ENCODE results near the gene CD84. TPM values are rescaled to one million over a fixed set of nuclear protein-coding genes. Genes with fewer than 3 reads are reported as not detected.

CD84 gene
- total RNA-seq, 1 experiment from 2014 or later: not detected

DNA sequence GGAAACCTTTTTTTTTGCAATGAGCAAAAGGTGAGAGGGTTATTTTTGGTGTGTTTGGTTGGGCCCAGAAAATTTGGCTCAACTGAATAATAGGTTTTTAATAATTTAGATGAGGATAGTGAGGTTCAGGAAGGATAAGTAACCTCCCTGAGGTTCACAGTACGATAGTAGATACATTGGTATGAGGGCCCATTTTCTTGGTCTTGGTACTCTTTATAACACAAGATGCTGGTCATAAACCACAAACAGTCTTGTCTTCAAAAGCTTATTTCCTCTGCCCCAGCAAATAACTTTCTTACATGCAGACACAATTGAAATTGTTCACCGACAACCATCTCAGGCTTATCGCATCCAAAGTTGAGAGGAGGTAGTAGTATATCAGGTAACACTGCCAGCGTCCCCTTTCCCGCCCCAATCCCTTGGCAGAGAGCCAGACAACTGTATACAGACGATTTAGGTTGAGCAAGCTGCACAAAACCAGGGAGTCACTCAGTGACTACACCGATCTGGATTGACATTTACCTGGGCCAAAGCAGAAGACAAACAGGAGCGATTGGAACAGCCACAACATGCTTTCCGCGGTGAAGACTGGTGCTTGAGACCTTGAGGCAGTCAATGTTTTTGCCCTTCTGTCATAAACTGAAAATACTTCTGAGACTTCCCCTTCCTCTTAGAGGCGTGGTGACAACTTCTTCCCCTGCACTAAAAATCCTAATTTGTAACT lies 56.5 kb downstream of the CD84 start, which contains the start of gene SLAMF6:
Gene SLAMF6, minus strand, starts transcription at position 634 of the 724 bp plus-strand sequence. Its CDS starts 63 bp downstream, at position 571.
- no peaks in the 10 kb centered on the region for H3F3A ChIP-seq (ENCODE audit: low read length, unreplicated experiment)
- ChIA-PET POLR2A (ENCODE audit: unreplicated experiment) (no interaction called here), CTCF (no interaction called here)
- no peak within 1 kb of the TSS for H3K9ac ChIP-seq (ENCODE audit: low read length)
- DNase-seq (no peak), ATAC-seq (no peak)
- H3K4me3 ChIP-seq (ENCODE audit: low read length): no peak within 1 kb of the TSS
- no peaks in the 10 kb centered on the region for H3K9me3 ChIP-seq (ENCODE audit: low read length)
- H3K4me2 ChIP-seq (ENCODE audit: low read length): no peak within 1 kb of the TSS
- H3K27me3 ChIP-seq (ENCODE audit: low read length): no peaks in the 10 kb centered on the region; the same call in 1 of the 2 replicates
- no peaks in the 10 kb centered on the region; the same call in 1 of the 2 replicates for H3K4me1 ChIP-seq (ENCODE audit: insufficient read depth, low read length)
- no peak within 1 kb of the TSS for H2AFZ ChIP-seq (ENCODE audit: low read length)
- intact Hi-C loops (cut with micrococcal nuclease): no loop called here
- H3K36me3 ChIP-seq (ENCODE audit: low read depth, low read length): no peaks in the 10 kb centered on the region
- no peaks in the 10 kb centered on the region for H4K20me1 ChIP-seq (ENCODE audit: low read length)
- H3K9me2 ChIP-seq (replicated peaks; ENCODE audit: low read length): no peaks in the 10 kb centered on the region
- TF ChIP-seq, protein P1, sequence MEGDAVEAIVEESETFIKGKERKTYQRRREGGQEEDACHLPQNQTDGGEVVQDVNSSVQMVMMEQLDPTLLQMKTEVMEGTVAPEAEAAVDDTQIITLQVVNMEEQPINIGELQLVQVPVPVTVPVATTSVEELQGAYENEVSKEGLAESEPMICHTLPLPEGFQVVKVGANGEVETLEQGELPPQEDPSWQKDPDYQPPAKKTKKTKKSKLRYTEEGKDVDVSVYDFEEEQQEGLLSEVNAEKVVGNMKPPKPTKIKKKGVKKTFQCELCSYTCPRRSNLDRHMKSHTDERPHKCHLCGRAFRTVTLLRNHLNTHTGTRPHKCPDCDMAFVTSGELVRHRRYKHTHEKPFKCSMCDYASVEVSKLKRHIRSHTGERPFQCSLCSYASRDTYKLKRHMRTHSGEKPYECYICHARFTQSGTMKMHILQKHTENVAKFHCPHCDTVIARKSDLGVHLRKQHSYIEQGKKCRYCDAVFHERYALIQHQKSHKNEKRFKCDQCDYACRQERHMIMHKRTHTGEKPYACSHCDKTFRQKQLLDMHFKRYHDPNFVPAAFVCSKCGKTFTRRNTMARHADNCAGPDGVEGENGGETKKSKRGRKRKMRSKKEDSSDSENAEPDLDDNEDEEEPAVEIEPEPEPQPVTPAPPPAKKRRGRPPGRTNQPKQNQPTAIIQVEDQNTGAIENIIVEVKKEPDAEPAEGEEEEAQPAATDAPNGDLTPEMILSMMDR (conservative IDR thresholded peaks at IDR 0.05; ENCODE audit: low read depth, low read length): no peak
- no peak for TF ChIP-seq EZH2phosphoT487 (IDR thresholded peaks at IDR 0.05; ENCODE audit: borderline replicate concordance, low read length)
- H3K79me2 ChIP-seq (ENCODE audit: low read length): no peaks in the 10 kb centered on the region
- no TSS peak for BruUV-seq (replicated peaks)
- H3K27ac ChIP-seq (ENCODE audit: low read length): no peak within 1 kb of the TSS

DNA sequence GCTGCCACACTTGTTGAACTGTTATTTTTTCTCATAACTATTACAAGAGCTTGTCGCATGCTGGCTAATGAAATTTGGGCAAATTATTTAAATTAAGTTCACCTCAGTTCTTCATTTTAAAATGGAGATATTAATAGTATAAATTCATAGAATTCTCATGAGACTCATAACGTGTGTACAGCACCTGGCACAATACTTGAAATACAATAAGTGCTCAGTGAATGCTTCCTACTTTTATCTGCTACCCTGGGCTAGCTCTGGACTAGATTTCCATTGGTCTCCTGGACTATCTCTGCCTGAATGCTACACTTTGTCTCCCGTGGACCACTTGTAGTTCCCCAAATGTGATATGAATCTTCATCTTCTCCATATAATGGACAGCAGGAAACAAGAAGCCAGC lies 57.2 kb downstream of the CD84 start:
- H3K27ac ChIP-seq (ENCODE audit: low read length): no peak overlapping the region
- no peak overlapping the region for H2AFZ ChIP-seq (ENCODE audit: low read length)
- no peaks in the 10 kb centered on the region for H3F3A ChIP-seq (ENCODE audit: low read length, unreplicated experiment)
- no peaks in the 10 kb centered on the region; the same call in 1 of the 2 replicates for H3K4me1 ChIP-seq (ENCODE audit: insufficient read depth, low read length)
- ChIA-PET POLR2A (ENCODE audit: unreplicated experiment) (no interaction called here), CTCF (no interaction called here)
- no peaks in the 10 kb centered on the region for H4K20me1 ChIP-seq (ENCODE audit: low read length)
- no peaks in the 10 kb centered on the region for H3K27me3 ChIP-seq (ENCODE audit: low read length)
- no peaks in the 10 kb centered on the region for H3K36me3 ChIP-seq (ENCODE audit: low read depth, low read length)
- no peak for ATAC-seq
- H3K9ac ChIP-seq (ENCODE audit: low read length): no peak overlapping the region
- no TSS peak for BruUV-seq (replicated peaks)
- no peaks in the 10 kb centered on the region for H3K9me3 ChIP-seq (ENCODE audit: low read length)
- TF ChIP-seq EZH2phosphoT487 (IDR thresholded peaks at IDR 0.05; ENCODE audit: borderline replicate concordance, low read length): no peak
- no peak for TF ChIP-seq EZH2 (IDR thresholded peaks at IDR 0.05; ENCODE audit: low read length, unreplicated experiment)
- TF ChIP-seq, protein P1 (conservative IDR thresholded peaks at IDR 0.05; ENCODE audit: low read depth, low read length): no peak
- H3K4me3 ChIP-seq (ENCODE audit: low read length): no peak overlapping the region
- no peaks in the 10 kb centered on the region for H3K9me2 ChIP-seq (replicated peaks; ENCODE audit: low read length)
- DNase-seq: no peak
- intact Hi-C loops (cut with micrococcal nuclease): no loop called here
- no peak overlapping the region for H3K4me2 ChIP-seq (ENCODE audit: low read length)
- no peaks in the 10 kb centered on the region for H3K79me2 ChIP-seq (ENCODE audit: low read length)

GRCh38 chr1:160521554-160521953 lies 57.7 kb downstream of the CD84 start:
- Histone ChIP-seq H3K9me2 (replicated peaks; ENCODE audit: low read length) (no peaks in the 10 kb centered on the region), H3K36me3 (ENCODE audit: low read depth, low read length) (no peaks in the 10 kb centered on the region), H3K9ac (ENCODE audit: low read length) (no peak overlapping the region), H3K27me3 (ENCODE audit: low read length) (no peaks in the 10 kb centered on the region), H4K20me1 (ENCODE audit: low read length) (no peaks in the 10 kb centered on the region), H3K27ac (ENCODE audit: low read length) (no peak overlapping the region), H3K4me3 (ENCODE audit: low read length) (no peak overlapping the region), H3K79me2 (ENCODE audit: low read length) (no peaks in the 10 kb centered on the region), H3K9me3 (ENCODE audit: low read length) (no peaks in the 10 kb centered on the region), H3F3A (ENCODE audit: low read length, unreplicated experiment) (no peaks in the 10 kb centered on the region), H2AFZ (ENCODE audit: low read length) (no peak overlapping the region), H3K4me2 (ENCODE audit: low read length) (no peak overlapping the region), H3K4me1 (ENCODE audit: insufficient read depth, low read length) (no peaks in the 10 kb centered on the region; the same call in 1 of the 2 replicates)
- ATAC-seq (no peak), DNase-seq (no peak)
- intact Hi-C loops (cut with micrococcal nuclease): no loop called here
- BruUV-seq (replicated peaks): no TSS peak
- CTCF ChIA-PET: no interaction called here
- TF ChIP-seq EZH2 (IDR thresholded peaks at IDR 0.05; ENCODE audit: low read length, unreplicated experiment) (no peak), EZH2phosphoT487 (IDR thresholded peaks at IDR 0.05; ENCODE audit: borderline replicate concordance, low read length) (no peak)
- TF ChIP-seq, protein P1 (conservative IDR thresholded peaks at IDR 0.05; ENCODE audit: low read depth, low read length): no peak
- POLR2A ChIA-PET (ENCODE audit: unreplicated experiment): no interaction called here

Data from PC-3 (cell line).